HEK293T (cell line): ENCODE data around the gene FSCN2.
A peak's percentile ranks its signal among the peaks of the same experiment; 100 is the strongest.

Source experiments
- CTCF ChIA-PET: fragments of 350-600 bp; formaldehyde crosslinking; extraction: SDS; loops from one replicate; lab custom pipeline; 2021; ENCODE audit warnings: antibody characterized with exemption, inconsistent platforms; lab: Yijun Ruan, JAX
- POLR2A ChIA-PET: fragments of 350-600 bp; formaldehyde crosslinking; extraction: SDS; loops from one replicate; lab custom pipeline; 2020; ENCODE audit warnings: antibody characterized with exemption, inconsistent platforms; lab: Yijun Ruan, JAX
- DNase-seq: peaks from one replicate; pipeline ENCODE4 v3.0.0; 2012; ENCODE audit warnings: mixed read lengths; ENCODE audit errors: extremely low spot score
- ARNT ChIP-seq: fragments of 450-650 bp; IDR thresholded peaks from 2 replicates; pipeline ENCODE4 v1.6.1; 2017; ENCODE audit warnings: mild to moderate bottlenecking
- BHLHE40 ChIP-seq: fragments of 450-650 bp; IDR thresholded peaks from 2 replicates; pipeline ENCODE4 v1.6.1; 2016; ENCODE audit warnings: mild to moderate bottlenecking, moderate library complexity, borderline replicate concordance
- CTBP1 ChIP-seq: fragments of 450-650 bp; IDR thresholded peaks from 2 replicates; pipeline ENCODE4 v1.6.1; 2016; ENCODE audit warnings: borderline replicate concordance
- ELF4 ChIP-seq: fragments of 450-650 bp; IDR thresholded peaks from 2 replicates; pipeline ENCODE4 v1.6.1; 2017; ENCODE audit warnings: antibody characterized with exemption
- FOXA1 ChIP-seq: fragments of 450-650 bp; IDR thresholded peaks from 2 replicates; pipeline ENCODE4 v1.6.1; 2016; ENCODE audit warnings: mild to moderate bottlenecking
- FOXK2 ChIP-seq: fragments of 450-650 bp; IDR thresholded peaks from 2 replicates; pipeline ENCODE4 v1.6.1; 2016; ENCODE audit warnings: mild to moderate bottlenecking
- FOXM1 ChIP-seq: fragments of 450-650 bp; IDR thresholded peaks from 2 replicates; pipeline ENCODE4 v1.6.1; 2017; ENCODE audit warnings: mild to moderate bottlenecking, borderline replicate concordance
- HDGF ChIP-seq: fragments of 450-650 bp; IDR thresholded peaks from 2 replicates; pipeline ENCODE4 v1.6.1; 2017; ENCODE audit warnings: antibody characterized with exemption, borderline replicate concordance
- L3MBTL2 ChIP-seq: fragments of 450-650 bp; conservative IDR thresholded peaks from 2 replicates; pipeline ENCODE4 v1.6.1; 2016; ENCODE audit warnings: mild to moderate bottlenecking
- LEF1 ChIP-seq: fragments of 450-650 bp; IDR thresholded peaks from 2 replicates; pipeline ENCODE4 v1.6.1; 2017; ENCODE audit warnings: mild to moderate bottlenecking, borderline replicate concordance
- NFRKB ChIP-seq: fragments of 450-650 bp; IDR thresholded peaks from 2 replicates; pipeline ENCODE4 v1.6.1; 2016; ENCODE audit warnings: mild to moderate bottlenecking, moderate library complexity
- SP1 ChIP-seq: fragments of 450-650 bp; IDR thresholded peaks from 2 replicates; pipeline ENCODE4 v1.6.1; 2017
- SUZ12 ChIP-seq: fragments of 450-650 bp; IDR thresholded peaks from 2 replicates; pipeline ENCODE4 v1.6.1; 2016; ENCODE audit warnings: mild to moderate bottlenecking
- TARDBP ChIP-seq: fragments of 450-650 bp; IDR thresholded peaks from 2 replicates; pipeline ENCODE4 v1.6.1; 2016
- ZNF384 ChIP-seq: fragments of 450-650 bp; IDR thresholded peaks from 2 replicates; pipeline ENCODE4 v1.6.1; 2016
- TF ChIP-seq, protein P1 (sequence below): fragments of 450-650 bp; IDR thresholded peaks from 2 replicates; pipeline ENCODE4 v1.6.1; 2016

FSCN2 gene

DNA sequence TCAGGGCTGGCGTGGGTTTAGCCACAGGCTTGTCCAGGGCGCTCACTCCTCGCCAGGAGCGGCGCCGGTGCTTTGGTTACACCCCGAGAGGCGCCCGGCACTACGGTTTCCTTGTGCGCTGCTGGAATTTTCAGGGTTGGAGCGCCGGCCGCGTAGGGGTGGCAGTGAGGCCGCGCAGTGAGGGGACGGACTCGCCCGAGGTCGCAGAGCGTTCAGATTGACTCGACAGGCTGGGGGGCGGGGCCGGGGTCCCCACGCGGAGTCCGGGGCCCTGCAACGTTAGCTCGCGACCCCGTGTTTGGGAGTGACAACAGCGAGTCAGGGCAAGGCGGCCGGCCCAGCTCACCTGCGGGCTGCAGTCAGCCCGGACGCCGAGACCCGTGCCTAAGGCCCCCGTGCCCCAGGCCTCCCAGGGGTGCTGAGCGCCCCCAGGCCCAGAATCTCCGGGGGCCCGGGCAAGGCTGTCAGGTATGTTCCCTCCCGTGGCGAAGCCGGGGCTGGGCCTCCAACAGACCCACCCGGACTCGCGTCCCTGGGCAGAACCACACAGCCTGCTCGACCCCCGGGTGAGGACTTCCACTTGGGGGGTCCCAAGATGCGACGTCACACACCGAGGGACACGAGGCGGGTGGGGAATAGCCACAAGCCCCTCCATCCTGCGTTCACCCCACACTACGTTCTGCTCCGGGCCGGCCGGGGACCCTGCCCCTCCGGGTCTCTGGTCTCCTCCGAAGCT lies 14.3 kb upstream of the FSCN2 start:
- no peak for DNase-seq
- TF ChIP-seq, protein P1, sequence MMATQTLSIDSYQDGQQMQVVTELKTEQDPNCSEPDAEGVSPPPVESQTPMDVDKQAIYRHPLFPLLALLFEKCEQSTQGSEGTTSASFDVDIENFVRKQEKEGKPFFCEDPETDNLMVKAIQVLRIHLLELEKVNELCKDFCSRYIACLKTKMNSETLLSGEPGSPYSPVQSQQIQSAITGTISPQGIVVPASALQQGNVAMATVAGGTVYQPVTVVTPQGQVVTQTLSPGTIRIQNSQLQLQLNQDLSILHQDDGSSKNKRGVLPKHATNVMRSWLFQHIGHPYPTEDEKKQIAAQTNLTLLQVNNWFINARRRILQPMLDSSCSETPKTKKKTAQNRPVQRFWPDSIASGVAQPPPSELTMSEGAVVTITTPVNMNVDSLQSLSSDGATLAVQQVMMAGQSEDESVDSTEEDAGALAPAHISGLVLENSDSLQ = no peak
- TF ChIP-seq SP1 (no peak), FOXA1 (no peak), BHLHE40 (no peak), FOXM1 (no peak), CTBP1 (no peak), FOXK2 (no peak), TARDBP (no peak), SUZ12 (no peak), ZNF384 (no peak), ARNT (no peak), ELF4 (no peak)
- ChIA-PET POLR2A (interaction anchor here (0.6 to 7.5 kb wide), 8 partner anchors 9 to 199 kb away, joined by 3 to 66 read pairs (median 4); partner anchors contain the start of gene FAAP100), CTCF (interaction anchor here (1.0 kb wide), 1 partner anchor 222 kb away, joined by 3 read pairs; no protein-coding TSS in a partner anchor)

DNA sequence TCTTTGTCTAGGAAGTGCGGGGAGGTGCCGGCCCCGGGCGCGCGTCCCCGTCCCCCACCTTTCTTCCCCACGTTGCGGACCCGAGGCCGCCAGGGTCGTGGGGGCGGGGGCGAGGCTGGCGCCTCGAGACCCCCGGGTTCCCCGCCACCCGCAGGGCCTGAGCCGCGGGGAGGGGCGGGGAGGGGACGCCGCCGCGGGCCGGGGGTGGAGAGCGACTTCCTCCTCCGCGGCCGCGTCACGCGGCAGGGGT lies 13.8 kb upstream of the FSCN2 start:
- CTCF ChIA-PET = no interaction called here
- no peak for DNase-seq
- TF ChIP-seq ELF4 = no peak
- TF ChIP-seq CTBP1 = no peak
- no peak for TF ChIP-seq ARNT
- TF ChIP-seq L3MBTL2 = no peak
- TF ChIP-seq ZNF384 = no peak
- TF ChIP-seq FOXA1 = no peak
- TF ChIP-seq TARDBP = no peak
- TF ChIP-seq NFRKB = no peak
- no peak for TF ChIP-seq SUZ12
- TF ChIP-seq FOXK2 = no peak
- TF ChIP-seq BHLHE40 = no peak
- no peak for TF ChIP-seq LEF1
- POLR2A ChIA-PET = interaction anchor here (1.0 to 7.5 kb wide), 5 partner anchors 9 to 121 kb away, joined by 3 to 66 read pairs (median 4); partner anchors contain the start of gene FAAP100

DNA sequence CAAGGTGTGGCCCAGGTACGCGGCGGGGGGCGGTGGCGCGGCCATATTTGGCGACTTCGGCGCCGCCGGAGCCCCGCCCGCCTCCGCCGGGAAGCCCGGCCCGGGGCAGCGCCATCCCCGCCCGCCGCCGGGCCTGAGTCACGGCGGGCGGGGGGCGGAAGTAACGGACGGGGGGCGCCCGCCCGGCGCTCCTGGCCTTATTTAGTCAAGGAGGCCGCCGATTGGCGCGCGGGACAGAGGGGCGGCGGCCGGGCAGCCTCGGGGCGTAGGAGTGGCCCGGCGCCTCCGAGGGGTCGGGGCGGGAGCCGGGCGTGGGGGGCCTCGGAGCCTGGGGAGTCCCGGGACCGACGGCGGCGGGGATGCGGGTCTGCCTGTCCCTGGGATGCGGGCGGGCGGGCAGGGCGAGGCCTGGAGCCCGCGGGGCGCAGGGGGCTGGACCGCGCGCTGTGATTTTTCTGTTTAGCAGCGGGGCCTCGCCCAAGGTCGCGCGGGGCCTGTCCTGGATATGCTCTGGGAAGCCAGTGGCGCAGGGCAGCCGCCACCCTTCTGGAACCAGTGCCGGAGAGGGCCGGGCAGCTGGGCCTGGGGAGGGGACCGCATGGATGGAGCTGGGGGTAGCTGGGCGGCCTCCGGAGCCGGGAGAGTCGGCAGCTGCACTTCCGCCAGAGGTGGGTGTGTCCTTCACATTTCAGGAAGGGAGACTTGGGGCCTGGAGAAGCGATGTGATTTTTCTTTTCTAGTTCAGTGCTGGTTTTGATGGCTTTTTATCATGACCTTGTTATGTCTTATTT lies 13.2 kb upstream of the FSCN2 start:
- ChIA-PET POLR2A (interaction anchor here (0.7 to 7.5 kb wide), 8 partner anchors 9 to 276 kb away, joined by 3 to 66 read pairs (median 4); partner anchors contain the start of genes FAAP100, NDUFAF8 and TEPSIN), CTCF (interaction anchor here (0.7 to 0.9 kb wide), 2 partner anchors 31 to 116 kb away, joined by 3 read pairs; no protein-coding TSS in a partner anchor)
- 0 out of 2 replicates have a peak, but pooled peaks have one; percentile 14 for TF ChIP-seq ARNT
- no peak; the same call in 1 of the 2 replicates for TF ChIP-seq ELF4
- no peak for TF ChIP-seq SP1
- peak; percentile 42; the same call in 1 of the 2 replicates for TF ChIP-seq FOXM1
- TF ChIP-seq FOXK2 = no peak
- DNase-seq = peak; percentile 63

DNA sequence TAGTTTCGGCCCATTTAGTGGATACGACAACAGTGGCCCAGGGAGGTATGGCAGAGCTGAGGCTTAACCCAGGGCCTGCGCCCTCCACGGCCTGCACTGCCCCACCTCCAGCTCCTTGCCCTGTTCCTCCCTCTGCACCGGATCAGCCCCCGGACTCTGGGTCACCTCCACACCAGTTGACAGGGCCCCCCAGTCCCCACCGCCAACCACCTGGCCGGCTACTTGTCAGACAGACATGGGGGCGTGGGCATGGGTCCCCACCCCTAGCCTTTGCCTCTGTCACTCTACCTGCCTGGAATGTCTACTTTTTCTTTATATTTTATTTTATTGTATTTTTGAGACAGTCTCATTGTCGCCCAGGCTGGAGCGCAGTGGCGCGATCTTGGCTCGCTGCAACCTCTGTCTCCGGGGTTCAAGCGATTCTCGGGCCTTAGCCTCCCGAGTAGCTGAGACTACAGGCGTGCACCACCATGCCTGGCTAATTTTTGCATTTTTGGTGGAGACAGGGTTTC lies 12.6 kb upstream of the FSCN2 start:
- POLR2A ChIA-PET = interaction anchor here (0.7 to 7.5 kb wide), 8 partner anchors 8 to 277 kb away, joined by 3 to 66 read pairs (median 4); partner anchors contain the start of genes FAAP100, NDUFAF8 and TEPSIN
- TF ChIP-seq ARNT (no peak), BHLHE40 (no peak), FOXA1 (no peak), CTBP1 (no peak), SP1 (no peak), NFRKB (no peak), HDGF (no peak), TARDBP (no peak), FOXM1 (no peak), L3MBTL2 (no peak), ELF4 (no peak), SUZ12 (no peak), ZNF384 (no peak), LEF1 (no peak), FOXK2 (no peak)
- TF ChIP-seq, protein P1 = no peak
- CTCF ChIA-PET = interaction anchor here (0.7 to 0.9 kb wide), 2 partner anchors 31 to 117 kb away, joined by 3 read pairs; no protein-coding TSS in a partner anchor
- no peak for DNase-seq

DNA sequence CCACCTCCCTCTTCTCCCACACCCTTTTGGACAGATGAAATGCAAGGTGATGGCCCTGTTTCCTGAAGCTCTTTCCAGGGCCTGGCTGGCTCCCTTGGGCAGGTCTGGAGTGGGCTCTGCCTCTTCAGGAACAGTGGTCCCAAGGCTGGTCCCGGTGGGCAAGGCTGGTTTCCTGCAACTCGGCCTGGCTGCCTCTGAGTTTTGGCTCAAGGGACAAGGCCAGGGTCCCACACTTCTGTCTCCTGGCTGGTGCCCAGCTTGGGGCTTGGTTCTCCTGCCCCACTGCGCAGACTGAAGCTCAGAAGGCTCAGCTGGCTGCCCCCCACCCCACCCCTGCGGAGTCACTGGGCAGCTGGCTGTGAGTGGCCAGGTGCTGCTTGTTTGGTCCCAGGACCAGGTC lies 11.7 kb upstream of the FSCN2 start:
- POLR2A ChIA-PET = interaction anchor here (0.8 to 7.5 kb wide), 3 partner anchors 20 to 35 kb away, joined by 3 to 66 read pairs (median 16); partner anchors contain the start of gene FAAP100
- CTCF ChIA-PET = no interaction called here
- TF ChIP-seq LEF1 (no peak), CTBP1 (no peak), BHLHE40 (no peak), SUZ12 (no peak), ARNT (no peak), SP1 (no peak), NFRKB (no peak), TARDBP (no peak), FOXA1 (no peak), L3MBTL2 (no peak), FOXK2 (no peak), ZNF384 (no peak), FOXM1 (no peak), ELF4 (no peak)
- TF ChIP-seq, protein P1 = no peak

More for the DNA sequence above, 11.7 kb upstream of the FSCN2 start:
- no peak for DNase-seq
